ENCODE data around the gene GPHB5.
"Not testable (repeated sequence)": the region's sequence is repeated elsewhere in the genome, so short reads cannot be mapped to it uniquely, and the experiment has no call there.

DNA sequence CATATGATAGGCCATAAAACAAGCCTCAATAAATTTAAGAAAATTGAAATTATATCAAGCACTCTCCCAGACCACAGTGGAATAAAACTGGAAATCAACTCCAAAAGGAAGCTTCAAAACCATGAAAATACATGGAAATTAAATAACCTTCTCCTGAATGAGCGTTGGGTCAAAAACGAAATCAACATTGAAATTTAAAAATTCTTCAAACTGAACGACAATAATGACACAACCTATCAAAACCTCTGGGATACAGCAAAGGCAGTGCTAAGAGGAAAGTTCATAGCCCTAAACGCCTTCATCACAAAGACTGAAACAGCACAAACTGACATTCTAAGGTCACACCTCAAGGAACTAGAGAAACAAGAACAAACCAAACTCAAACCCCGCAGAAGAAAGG, 14.3 kb downstream of the GPHB5 start:
- not testable (repeated sequence) for TF ChIP-seq CTCF (IDR thresholded peaks at IDR 0.05; ENCODE audit: borderline replicate concordance, extremely low read depth, low read length, poor library complexity, severe bottlenecking); EZH2 (IDR thresholded peaks at IDR 0.05; ENCODE audit: borderline replicate concordance, low read depth, low read length, severe bottlenecking)
